Umbilical cord (tissue), 2 donors: ENCODE measurements around the gene MMP14. TPM values are rescaled to one million over a fixed set of nuclear protein-coding genes. Genes with fewer than 3 reads are reported as not detected.
"Not testable (repeated sequence)": the region's sequence is repeated elsewhere in the genome, so short reads cannot be mapped to it uniquely, and the experiment has no call there.

Source experiments
- DNase-seq: peaks from one replicate; pipeline ENCODE4 v3.0.0-alpha.2; 2015; ENCODE audit warnings: low spot score
- total RNA-seq: library from RNA; depleted of rRNA; stranded (reverse); fragments of >200 nt; gene quantifications from one replicate; pipeline ENCODE4 v1.2.3, GENCODE V29; 2014; ENCODE audit warnings: low replicate concordance; ENCODE audit not compliant: insufficient read depth

The MMP14 gene
- total RNA-seq, 1 donor from 2014 or later = 103 TPM

DNA sequence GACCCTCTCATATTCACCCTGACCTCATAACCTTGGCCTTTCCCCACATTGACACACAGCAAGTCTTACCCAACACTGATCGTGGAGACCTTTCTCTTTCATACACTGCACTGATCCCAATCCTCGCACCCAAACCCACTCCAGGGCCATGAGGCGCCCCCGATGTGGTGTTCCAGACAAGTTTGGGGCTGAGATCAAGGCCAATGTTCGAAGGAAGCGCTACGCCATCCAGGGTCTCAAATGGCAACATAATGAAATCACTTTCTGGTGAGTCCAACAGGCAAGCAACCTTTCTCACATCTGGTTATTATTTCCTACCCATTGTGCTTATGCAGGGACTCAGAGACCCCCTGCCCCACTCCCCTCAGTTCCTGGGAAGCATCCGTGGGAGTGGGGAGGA is 5.4 kb downstream of the MMP14 start:
- no peak for DNase-seq

DNA sequence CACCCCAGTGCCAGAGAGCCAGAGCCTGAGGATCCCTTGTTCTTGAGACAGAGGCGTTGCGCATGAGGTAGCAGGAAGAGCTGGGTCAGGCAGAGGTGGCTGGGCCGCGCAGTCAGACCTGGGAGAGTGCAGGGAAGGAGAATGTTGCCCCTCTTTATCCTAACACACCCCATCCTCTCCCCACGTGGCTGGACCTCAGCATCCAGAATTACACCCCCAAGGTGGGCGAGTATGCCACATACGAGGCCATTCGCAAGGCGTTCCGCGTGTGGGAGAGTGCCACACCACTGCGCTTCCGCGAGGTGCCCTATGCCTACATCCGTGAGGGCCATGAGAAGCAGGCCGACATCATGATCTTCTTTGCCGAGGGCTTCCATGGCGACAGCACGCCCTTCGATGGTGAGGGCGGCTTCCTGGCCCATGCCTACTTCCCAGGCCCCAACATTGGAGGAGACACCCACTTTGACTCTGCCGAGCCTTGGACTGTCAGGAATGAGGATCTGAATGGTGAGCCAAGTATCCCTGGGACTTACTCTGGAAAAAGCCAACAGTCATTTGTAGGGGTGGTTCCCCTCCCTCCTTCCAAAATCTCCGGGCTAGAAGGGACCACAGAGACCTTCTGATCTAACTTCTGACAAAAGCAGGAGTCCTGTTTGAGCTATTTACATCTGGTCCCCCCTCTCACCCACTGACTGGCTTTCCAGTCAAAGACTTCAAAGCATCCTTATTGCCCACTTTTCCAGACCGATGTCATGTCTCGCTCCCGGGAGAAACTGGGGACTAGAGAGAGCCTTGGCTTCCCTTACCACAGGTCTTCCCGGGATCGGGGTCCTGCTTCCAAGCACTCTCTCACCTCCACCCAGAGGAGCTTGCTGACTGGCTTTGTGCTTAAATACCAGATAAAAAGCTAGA is 6.1 kb downstream of the MMP14 start:
- DNase-seq = no peak

DNA sequence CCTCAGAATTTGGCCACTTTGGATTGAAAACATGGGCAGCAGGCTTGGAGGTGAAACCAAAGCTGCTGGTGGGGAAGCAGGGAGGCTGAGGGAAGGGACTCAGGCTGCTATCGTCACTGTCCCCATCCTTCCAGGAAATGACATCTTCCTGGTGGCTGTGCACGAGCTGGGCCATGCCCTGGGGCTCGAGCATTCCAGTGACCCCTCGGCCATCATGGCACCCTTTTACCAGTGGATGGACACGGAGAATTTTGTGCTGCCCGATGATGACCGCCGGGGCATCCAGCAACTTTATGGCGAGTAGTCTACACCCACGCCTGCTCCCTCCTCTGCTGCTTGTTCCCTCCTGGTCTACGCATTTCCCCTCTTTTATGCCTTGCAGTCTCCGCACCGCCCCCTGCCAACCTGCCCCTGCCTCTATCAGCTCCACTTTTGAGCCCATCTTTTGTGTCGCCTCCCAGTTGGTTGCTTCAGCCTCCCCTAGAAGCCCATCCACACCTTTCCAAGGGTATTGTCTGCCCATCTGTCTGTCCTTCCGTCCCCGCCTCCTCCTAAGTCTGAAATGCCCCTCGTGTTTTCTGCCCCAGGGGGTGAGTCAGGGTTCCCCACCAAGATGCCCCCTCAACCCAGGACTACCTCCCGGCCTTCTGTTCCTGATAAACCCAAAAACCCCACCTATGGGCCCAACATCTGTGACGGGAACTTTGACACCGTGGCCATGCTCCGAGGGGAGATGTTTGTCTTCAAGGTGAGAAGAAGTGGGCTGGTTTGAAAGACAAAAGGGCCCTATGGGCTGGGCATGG is 6.9 kb downstream of the MMP14 start:
- DNase-seq = no peak

- DNase-seq = no peak
These were observed 8.1 kb downstream of the MMP14 start for GRCh38 chr14:22844221-22845102.

- no peak for DNase-seq
These were observed 8.7 kb downstream of the MMP14 start for GRCh38 chr14:22845103-22845394.

GRCh38 chr14:22845821-22846625 is 9.6 kb downstream of the MMP14 start:
- no peak for DNase-seq

DNA sequence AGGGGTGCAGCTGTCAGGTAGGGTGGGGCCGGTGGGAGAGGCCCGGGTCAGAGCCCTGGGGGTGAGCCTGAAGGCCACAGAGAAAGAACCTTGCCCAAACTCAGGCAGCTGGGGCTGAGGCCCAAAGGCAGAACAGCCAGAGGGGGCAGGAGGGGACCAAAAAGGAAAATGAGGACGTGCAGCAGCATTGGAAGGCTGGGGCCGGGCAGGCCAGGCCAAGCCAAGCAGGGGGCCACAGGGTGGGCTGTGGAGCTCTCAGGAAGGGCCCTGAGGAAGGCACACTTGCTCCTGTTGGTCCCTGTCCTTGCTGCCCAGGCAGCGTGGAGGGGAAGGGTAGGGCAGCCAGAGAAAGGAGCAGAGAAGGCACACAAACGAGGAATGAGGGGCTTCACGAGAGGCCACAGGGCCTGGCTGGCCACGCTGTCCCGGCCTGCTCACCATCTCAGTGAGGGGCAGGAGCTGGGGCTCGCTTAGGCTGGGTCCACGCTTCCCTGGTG is 10.5 kb downstream of the MMP14 start:
- no peak for DNase-seq

GRCh38 chr14:22847661-22848341 is 11.4 kb downstream of the MMP14 start:
- DNase-seq = peak; percentile 45

DNA sequence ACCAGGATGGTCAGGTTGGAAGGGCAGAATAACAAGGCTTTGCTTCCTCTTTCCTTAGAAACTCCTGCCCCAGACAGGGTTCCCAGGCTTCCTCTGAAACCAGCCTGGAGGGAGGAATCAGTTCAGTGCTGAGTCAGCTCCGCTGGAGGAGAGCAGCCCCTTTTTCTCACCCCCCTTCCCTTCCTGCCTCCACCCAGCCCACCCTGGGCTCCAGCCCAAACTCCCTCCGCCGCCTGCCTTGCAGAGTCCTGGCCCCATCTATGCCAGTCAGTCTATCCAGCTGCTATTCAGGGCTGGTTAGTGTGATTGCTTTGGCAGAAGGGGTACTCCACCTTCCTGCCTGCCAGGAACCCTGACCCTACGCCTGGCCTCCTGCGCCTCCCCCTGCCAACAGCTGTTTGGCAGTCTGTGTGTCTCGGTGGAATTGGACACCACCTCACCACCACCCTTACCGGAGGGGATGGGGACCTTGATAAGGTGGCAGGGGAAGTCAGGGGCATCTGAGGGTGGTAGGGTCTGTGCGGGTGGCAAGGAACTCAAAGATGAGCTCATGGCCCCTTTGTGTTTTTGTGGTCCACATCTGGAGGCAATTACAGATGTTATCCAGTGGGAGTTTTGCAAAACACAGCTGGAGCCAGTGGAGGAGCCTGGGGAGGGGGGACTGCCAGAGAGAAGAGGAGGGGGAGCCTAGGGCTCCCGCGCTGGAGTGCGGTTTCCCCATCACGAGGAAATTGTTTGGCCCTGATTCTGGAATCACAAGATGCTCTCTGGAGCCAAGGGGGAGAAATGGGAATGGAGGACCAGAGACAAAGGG is 12.2 kb downstream of the MMP14 start:
- DNase-seq = peak; percentile 96

DNA sequence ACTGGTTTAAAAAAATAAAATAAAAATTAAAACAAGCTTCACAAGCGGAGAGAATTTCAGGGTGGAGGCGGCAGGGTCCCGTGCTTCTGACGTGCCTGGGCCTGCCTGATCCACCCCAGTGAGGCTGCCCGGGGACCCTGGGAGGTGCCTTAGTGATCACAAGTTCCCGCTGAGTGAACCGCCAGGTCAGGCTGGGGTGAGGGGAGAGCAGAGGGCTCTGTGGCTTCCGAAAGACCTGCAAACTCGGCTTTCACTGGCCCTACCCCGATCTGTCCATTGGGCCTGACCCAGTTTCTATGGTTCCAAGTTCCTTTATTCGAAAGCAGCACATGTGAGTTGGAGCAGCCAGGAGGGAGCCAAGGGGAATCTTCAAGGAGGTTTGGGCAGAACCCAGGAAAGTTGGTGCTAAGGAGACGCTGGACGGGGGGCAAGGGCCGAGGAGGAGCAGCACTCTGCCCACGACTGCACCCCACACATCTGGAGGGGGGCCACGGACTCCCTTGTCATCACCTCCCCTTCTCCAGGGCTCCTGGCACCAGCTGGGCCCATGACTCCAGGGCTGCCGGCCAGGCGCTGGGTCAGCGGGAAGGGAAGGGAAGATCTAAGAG is 12.9 kb downstream of the MMP14 start:
- peak; percentile 40 for DNase-seq

DNA sequence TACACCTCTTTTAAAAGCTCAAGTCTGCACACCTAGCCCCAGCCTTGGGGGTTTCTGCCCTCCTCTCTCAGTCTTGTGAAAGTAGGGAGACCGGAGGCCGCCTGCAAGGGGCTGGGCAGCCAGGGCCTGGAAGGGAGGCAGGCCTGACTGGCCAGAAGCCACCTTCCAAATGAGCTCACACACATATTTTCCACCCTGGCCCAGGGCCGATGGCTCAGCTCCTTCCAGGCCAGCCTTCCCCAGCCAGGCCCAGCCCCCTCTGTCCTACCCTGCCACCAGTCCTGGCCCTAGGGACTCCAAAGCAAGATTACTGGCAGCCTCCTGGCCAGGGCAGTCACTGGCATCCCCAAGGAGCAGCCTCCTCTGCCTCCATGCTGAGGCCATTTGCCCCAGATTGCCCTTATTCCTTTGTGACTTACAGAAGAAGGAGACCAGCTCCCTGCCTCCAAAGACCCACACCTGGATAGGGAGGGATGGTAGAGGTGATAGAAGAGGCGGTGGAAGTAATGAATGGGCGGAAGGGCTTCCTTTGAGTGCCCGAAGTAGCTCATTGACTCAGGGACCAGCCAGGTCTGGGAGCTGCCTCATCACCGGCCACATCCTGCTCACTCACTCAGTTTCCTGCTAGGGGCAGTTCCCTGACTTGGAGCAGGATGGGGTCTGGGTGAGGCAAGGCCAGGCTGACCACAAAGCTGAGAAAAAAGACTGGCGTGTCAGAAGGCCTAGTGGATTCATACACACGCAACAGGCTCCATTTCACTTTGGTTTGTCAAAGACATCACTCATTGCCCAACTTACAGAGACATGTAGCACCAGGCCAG is 14.8 kb downstream of the MMP14 start:
- peak; percentile 87 for DNase-seq

DNA sequence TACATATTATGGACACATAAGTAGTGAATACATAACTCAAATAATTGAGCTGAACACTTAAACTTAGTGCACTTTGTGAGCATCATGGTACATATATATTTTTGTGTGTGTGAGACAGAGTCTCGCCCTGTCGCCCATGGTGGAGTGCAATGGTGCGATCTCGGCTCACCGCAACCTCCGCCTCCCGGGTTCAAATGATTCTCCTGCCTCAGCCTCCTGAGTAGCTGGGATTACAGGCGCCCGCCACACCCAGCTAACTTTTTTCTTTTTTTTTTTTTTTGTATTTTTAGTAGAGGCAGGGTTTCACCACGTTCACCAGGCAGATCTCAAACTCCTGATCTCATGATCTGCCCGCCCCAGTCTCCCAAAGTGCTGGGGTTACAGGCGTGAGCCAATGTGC is 15.8 kb downstream of the MMP14 start:
- not testable (repeated sequence) for DNase-seq

GRCh38 chr14:22852599-22852939 is 16.2 kb downstream of the MMP14 start:
- no peak for DNase-seq

DNA sequence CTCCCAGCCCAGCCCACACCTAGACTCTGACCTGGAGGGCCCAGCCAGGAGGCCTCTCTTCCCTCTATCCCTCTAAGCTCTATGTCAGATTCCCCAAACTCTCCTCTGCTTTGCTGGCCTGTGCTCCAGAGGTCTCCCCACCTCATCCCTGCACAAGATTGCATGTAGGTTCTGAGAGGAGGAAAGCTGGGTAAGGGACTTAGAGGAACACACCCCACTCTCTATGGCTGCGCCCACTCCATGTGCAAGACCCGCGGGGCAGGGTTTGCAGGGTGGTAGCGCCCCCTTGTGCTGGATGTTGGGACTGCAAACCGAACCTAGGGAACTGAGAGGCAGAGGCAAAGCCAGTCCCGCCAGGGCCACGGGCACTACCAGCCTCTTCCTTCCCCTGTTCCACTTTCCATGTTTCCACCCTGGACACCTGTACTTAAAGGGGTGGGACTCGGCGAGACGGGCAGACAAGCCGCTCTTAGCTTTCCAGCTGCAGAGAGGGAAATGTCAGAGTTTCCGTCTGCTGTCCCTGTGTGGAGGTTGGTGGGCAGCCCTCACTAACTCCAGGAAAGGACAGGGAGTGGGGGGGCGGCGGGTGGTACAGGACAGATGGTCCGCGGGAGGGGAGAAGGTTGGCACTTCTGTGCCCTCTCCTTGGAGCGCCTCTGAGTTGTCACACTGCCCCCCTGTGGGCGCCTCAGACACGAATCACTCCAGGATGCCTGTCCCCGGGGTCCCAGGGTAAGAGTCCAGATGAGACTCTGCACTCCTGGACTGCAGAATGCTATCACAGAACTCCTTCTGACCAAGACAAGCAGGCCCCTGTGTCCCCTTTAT is 16.8 kb downstream of the MMP14 start:
- DNase-seq = peak; percentile 93

DNA sequence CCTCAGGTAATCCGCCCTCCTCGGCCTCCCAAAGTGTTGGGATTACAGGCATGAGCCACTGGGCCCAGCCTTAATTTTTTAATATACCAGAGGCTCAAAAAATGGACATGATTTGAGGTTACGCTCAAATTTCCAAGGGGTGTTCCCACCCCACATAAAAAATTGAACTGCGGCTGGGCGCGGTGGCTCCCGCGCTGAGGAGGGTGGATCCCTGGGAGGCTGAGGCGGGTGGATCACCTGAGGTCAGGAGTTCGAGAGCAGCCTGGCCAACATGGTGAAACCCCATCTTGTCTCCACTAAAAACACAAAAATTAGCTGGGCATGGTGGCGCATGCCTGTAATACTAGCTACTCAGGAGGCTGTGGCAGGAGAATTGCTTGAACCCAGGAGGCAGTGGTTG is 17.9 kb downstream of the MMP14 start:
- not testable (repeated sequence) for DNase-seq

DNA sequence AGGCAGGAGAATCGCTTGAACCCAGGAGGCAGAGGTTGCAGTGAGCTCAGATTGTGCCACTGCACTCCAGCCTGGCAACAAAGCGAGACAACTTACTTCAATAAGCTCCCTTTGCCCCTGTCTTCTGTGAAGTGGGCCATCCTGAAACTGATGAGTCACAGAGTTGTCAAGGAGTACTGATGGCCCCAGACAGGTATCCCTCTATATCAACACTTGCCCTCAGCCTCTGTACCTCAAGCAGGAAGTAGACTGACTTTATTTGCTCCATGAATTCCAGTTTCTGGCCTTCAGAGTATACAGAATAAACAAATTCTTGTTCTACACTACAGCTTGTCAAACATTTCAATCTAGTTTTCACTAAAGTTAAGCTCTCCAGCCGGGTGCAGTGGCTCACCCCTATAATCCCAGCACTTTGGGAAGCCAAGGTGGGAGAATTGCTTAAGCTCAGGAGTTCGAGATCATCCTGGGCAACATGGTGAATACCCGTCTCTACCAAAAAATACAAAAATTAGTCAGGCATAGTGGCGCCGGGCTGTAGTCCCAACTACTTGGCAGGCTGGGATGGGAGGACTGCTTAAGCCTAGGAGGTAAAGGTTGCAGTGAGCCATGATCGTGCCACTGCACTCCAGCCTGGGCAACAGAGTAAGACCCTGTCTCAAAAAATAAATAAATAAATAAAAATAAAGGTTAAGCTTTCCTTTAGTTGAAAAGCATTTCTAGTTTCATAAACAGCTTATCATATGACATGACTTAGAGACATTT is 18.8 kb downstream of the MMP14 start:
- DNase-seq = no peak

DNA sequence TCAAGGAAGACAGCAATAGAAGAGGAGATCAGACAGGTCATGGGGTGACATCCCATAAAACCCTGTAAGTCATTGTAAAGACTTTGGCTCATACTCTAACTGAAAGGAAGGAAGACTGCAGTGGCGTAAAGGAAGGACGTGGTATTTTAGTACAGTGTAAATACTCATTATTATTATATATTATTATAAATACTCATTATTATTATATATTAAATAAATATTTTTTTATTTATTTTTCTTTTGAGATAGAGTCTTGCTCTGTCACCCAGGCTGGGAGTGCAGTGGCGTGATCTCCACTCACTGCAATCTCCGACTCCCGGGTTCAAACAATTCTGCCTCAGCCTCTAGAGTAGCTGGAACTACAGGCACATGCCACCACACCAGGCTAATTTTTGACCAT is 20.0 kb downstream of the MMP14 start:
- no peak for DNase-seq
